PC-9 (cell line): Measurements from ENCODE around the gene STAG3. TPM values are rescaled to one million over a fixed set of nuclear protein-coding genes. Genes with fewer than 3 reads are reported as not detected.

Experiments
- BruUV-seq: library from RNA; stranded (reverse); fragments of 400-500 nt; replicated peaks from 2 replicates; lab custom pipeline; 2021; lab: Mats Ljungman, UMichigan
- CTCF ChIA-PET: fragments of 300-600 bp; sonication (Branson Sonifier 250); formaldehyde crosslinking; loops from one replicate; lab custom pipeline; 2022; ENCODE audit warnings: antibody characterized with exemption; lab: Charles Lee
- POLR2A ChIA-PET: fragments of 300-600 bp; sonication (Branson Sonifier 250); formaldehyde crosslinking; loops from one replicate; lab custom pipeline; 2022; ENCODE audit warnings: antibody characterized with exemption; ENCODE audit not compliant: unreplicated experiment; lab: Charles Lee
- DNase-seq, 2 experiments: peaks; one replicate each; pipeline versions ENCODE4 v3.0.0 to v3.0.0-alpha.2; 2015 to 2022; ENCODE audit warnings: mixed read lengths in 1 of 2
- H2AFZ ChIP-seq: fragments of 200-600 bp; sonication (generic); 2 replicates; pipeline ENCODE4 v1.8.1; 2017; ENCODE audit warnings: antibody characterized with exemption
- H3F3A ChIP-seq: fragments of 200-600 bp; sonication (generic); 2 replicates; pipeline ENCODE4 v1.8.1; 2017; ENCODE audit warnings: antibody characterized with exemption, mild to moderate bottlenecking, low read depth; ENCODE audit not compliant: insufficient read depth
- H3K27ac ChIP-seq: fragments of 200-600 bp; sonication (generic); 2 replicates; pipeline ENCODE4 v1.6.1; 2016; ENCODE audit warnings: mixed run types
- H3K27me3 ChIP-seq: fragments of 200-600 bp; sonication (generic); 2 replicates; pipeline ENCODE4 v1.6.1; 2016; ENCODE audit warnings: low read depth, mixed run types; ENCODE audit not compliant: insufficient read depth
- H3K36me3 ChIP-seq: fragments of 200-600 bp; sonication (generic); 2 replicates; pipeline ENCODE4 v1.6.1; 2016; ENCODE audit warnings: low read depth, mixed run types
- H3K4me1 ChIP-seq: fragments of 200-600 bp; sonication (generic); replicated peaks from 2 replicates; pipeline ENCODE4 v1.6.1; 2016; ENCODE audit warnings: mixed run types; ENCODE audit not compliant: insufficient read depth
- H3K4me2 ChIP-seq: fragments of 200-600 bp; sonication (generic); 2 replicates; pipeline ENCODE4 v1.6.1; 2017; ENCODE audit warnings: mixed run types
- H3K4me3 ChIP-seq: fragments of 200-600 bp; sonication (generic); 2 replicates; pipeline ENCODE4 v1.6.1; 2016; ENCODE audit warnings: mixed run types
- H3K79me2 ChIP-seq: fragments of 200-600 bp; sonication (generic); 2 replicates; pipeline ENCODE4 v1.6.1; 2017; ENCODE audit warnings: low read depth, mixed run types
- H3K9me2 ChIP-seq: fragments of 200-600 bp; sonication (generic); 2 replicates; pipeline ENCODE4 v1.8.1; 2017; ENCODE audit warnings: mild to moderate bottlenecking; ENCODE audit not compliant: insufficient read depth
- H3K9me3 ChIP-seq: fragments of 200-600 bp; sonication (generic); 2 replicates; pipeline ENCODE4 v1.8.1; 2016; ENCODE audit warnings: low read depth; ENCODE audit not compliant: insufficient read depth
- H4K20me1 ChIP-seq: fragments of 200-600 bp; sonication (generic); 2 replicates; pipeline ENCODE4 v1.8.1; 2017; ENCODE audit not compliant: insufficient read depth
- CTCF ChIP-seq: fragments of 200-600 bp; sonication (generic); conservative IDR thresholded peaks from 2 replicates; pipeline ENCODE4 v1.6.1; 2017; ENCODE audit warnings: mixed run types, antibody characterized with exemption, mild to moderate bottlenecking, moderate library complexity
- EZH2 ChIP-seq: fragments of 200-600 bp; sonication (generic); IDR thresholded peaks from 2 replicates; pipeline ENCODE4 v1.8.0; 2017; ENCODE audit warnings: antibody characterized with exemption, low read depth
- intact Hi-C: fragments of 100-400 bp; cut with micrococcal nuclease; formaldehyde crosslinking; loops from one replicate; pipeline ENCODE4 v1.10.0; 2022; ENCODE audit not compliant: unreplicated experiment
- total RNA-seq: library from RNA; stranded (reverse); gene quantifications from 2 replicates; pipeline ENCODE4 v1.2.3, GENCODE V29; 2021

The STAG3 gene
- total RNA-seq, 1 experiment from 2014 or later = 0.83 TPM

- no peak overlapping the region for H3K4me3 ChIP-seq
- H2AFZ ChIP-seq = no peak overlapping the region
- no peaks in the 10 kb centered on the region for H3K4me1 ChIP-seq
- no peak for TF ChIP-seq EZH2
- TF ChIP-seq CTCF = no peak
- no peak for DNase-seq
- peaks cover 47% of the 10 kb centered on the region for H3K27me3 ChIP-seq
- ChIA-PET POLR2A (no interaction called here), CTCF (no interaction called here)
- H3K27ac ChIP-seq = no peak overlapping the region
- intact Hi-C loops = no loop called here
- H3K79me2 ChIP-seq = no peaks in the 10 kb centered on the region
- no peaks in the 10 kb centered on the region for H3K36me3 ChIP-seq
- no peaks in the 10 kb centered on the region for H3K9me3 ChIP-seq
- no TSS peak for BruUV-seq
- peak overlapping the region; percentile 45; the same call in 1 of the 2 replicates for H3K4me2 ChIP-seq
- no peaks in the 10 kb centered on the region for H3K9me2 ChIP-seq
- H4K20me1 ChIP-seq = no peaks in the 10 kb centered on the region
- no peaks in the 10 kb centered on the region for H3F3A ChIP-seq
Measured at GRCh38 chr7:100170101-100170897, 7.4 kb upstream of the STAG3 start.

GRCh38 chr7:100171087-100171681 lies 6.5 kb upstream of the STAG3 start:
- Histone ChIP-seq H3F3A (no peaks in the 10 kb centered on the region; the same call in 1 of the 2 replicates), H3K4me1 (no peaks in the 10 kb centered on the region), H2AFZ (no peak overlapping the region), H3K9me2 (no peaks in the 10 kb centered on the region), H3K36me3 (no peaks in the 10 kb centered on the region), H3K4me3 (no peak overlapping the region; the same call in 1 of the 2 replicates), H3K79me2 (no peaks in the 10 kb centered on the region), H3K9me3 (no peaks in the 10 kb centered on the region), H3K27ac (no peak overlapping the region), H4K20me1 (no peaks in the 10 kb centered on the region), H3K27me3 (peaks cover 47% of the 10 kb centered on the region), H3K4me2 (peak overlapping the region; percentile 45; the same call in 1 of the 2 replicates)
- intact Hi-C loops = no loop called here
- ChIA-PET CTCF (no interaction called here), POLR2A (no interaction called here)
- BruUV-seq = no TSS peak
- DNase-seq = no peak
- TF ChIP-seq CTCF = no peak
- TF ChIP-seq EZH2 = no peak

DNA sequence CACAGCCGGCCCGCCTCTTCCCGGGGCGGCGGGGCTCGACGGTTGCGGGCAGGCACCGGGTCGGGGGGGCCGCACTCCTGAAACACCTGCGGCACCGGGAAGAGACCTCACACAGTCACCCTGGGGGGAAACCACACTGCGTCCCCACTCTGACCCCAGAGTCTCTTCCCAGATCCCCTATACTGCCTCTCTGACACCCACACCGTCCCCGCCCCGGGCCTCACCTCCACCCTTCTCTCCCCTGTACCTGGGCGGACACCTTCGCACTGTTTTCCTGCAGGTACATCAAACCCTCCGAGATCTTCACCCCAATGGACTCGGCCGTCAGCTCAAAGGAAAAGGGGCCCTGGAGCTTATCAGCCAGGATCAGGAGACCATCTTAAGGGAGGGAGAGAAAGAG lies 5.9 kb upstream of the STAG3 start:
- no peak for DNase-seq
- no peak overlapping the region for H3K27ac ChIP-seq
- H3K4me1 ChIP-seq = 0 out of 2 replicates have a peak, but pooled peaks cover 5% of the 10 kb centered on the region
- intact Hi-C loops = no loop called here
- H4K20me1 ChIP-seq = no peaks in the 10 kb centered on the region
- ChIA-PET POLR2A (no interaction called here), CTCF (no interaction called here)
- H3K4me3 ChIP-seq = no peak overlapping the region
- no peaks in the 10 kb centered on the region for H3K9me2 ChIP-seq
- no peak overlapping the region for H3K4me2 ChIP-seq
- BruUV-seq = no TSS peak
- H2AFZ ChIP-seq = no peak overlapping the region
- H3K36me3 ChIP-seq = no peaks in the 10 kb centered on the region
- H3F3A ChIP-seq = peaks cover 2% of the 10 kb centered on the region; the same call in 1 of the 2 replicates
- no peaks in the 10 kb centered on the region for H3K9me3 ChIP-seq
- no peaks in the 10 kb centered on the region for H3K79me2 ChIP-seq
- TF ChIP-seq CTCF (no peak), EZH2 (no peak)
- H3K27me3 ChIP-seq = peaks cover 41% of the 10 kb centered on the region
